Stomach (tissue), 9 donors: Measurements from ENCODE around the gene SEMA6A. TPM values are rescaled to one million over a fixed set of nuclear protein-coding genes. Genes with fewer than 3 reads are reported as not detected.
"Not testable (repeated sequence)": the region's sequence is repeated elsewhere in the genome, so short reads cannot be mapped to it uniquely, and the experiment has no call there.

ENCODE experiments used
- DNase-seq, 2 donors: peaks; one replicate each; pipeline versions ENCODE4 v3.0.0 to v3.0.0-alpha.2; 2013 to 2019
- H3K27ac ChIP-seq, 5 donors: fragments of 200-600 bp in 4 of 5; sonication (generic) in 4 of 5; one replicate each; pipeline ENCODE4 v1.5.1; 2013 to 2019; ENCODE audit warnings: mild to moderate bottlenecking in 1 of 5, moderate library complexity in 1 of 5
- H3K27me3 ChIP-seq, 3 donors: fragments of 200-600 bp; sonication (generic); one replicate each; pipeline ENCODE4 v1.5.1; 2017 to 2019; ENCODE audit warnings: mixed run types in 1 of 3
- H3K36me3 ChIP-seq, 4 donors: fragments of 200-600 bp; sonication (generic); 1 replicate in 3 of 4; 2 replicates in 1 of 4; pipeline ENCODE4 v1.5.1; 2016 to 2019
- H3K4me1 ChIP-seq, 4 donors: fragments of 200-600 bp; sonication (generic); one replicate each; pipeline ENCODE4 v1.5.1; 2016 to 2019
- H3K4me3 ChIP-seq, 4 donors: fragments of 200-600 bp; sonication (generic) in 3 of 4; one replicate each; pipeline ENCODE4 v1.5.1; 2016 to 2019; ENCODE audit warnings: mild to moderate bottlenecking in 1 of 4
- H3K9me3 ChIP-seq, 4 donors: fragments of 200-600 bp; sonication (generic); one replicate each; pipeline ENCODE4 v1.5.1; 2016 to 2019
- CTCF ChIP-seq, 7 experiments: fragments of 450-650 bp in 4 of 7; fragments of 200-600 bp in 3 of 7; sonication (generic) in 3 of 7; IDR thresholded peaks; one replicate each; pipeline ENCODE4 v1.5.1; 2016 to 2019; ENCODE audit warnings: antibody characterized with exemption in 7 of 7, control low read depth in 2 of 7, mild to moderate bottlenecking in 1 of 7
- EP300 ChIP-seq: sonication (generic); formaldehyde crosslinking; IDR thresholded peaks from one replicate; pipeline ENCODE4 v1.6.1; 2017; ENCODE audit warnings: antibody characterized with exemption
- POLR2A ChIP-seq, 4 donors: fragments of 450-650 bp; IDR thresholded peaks; one replicate each; pipeline ENCODE4 v1.6.1; 2016; ENCODE audit warnings: antibody characterized with exemption in 4 of 4, control low read depth in 2 of 4, mild to moderate bottlenecking in 1 of 4, moderate library complexity in 1 of 4
- POLR2AphosphoS5 ChIP-seq, 3 donors: sonication (generic); formaldehyde crosslinking; IDR thresholded peaks; one replicate each; pipeline ENCODE4 v1.6.1; 2016; ENCODE audit warnings: antibody characterized with exemption in 3 of 3
- WGBS, 5 donors: extraction: QIAGEN DNeasy Blood & Tissue Kit in 3 of 5; methylation state at CpG; one replicate each; pipeline versions ENCODE4 v1.1.5 to v1.1.7; 2013 to 2018; 5-methylcytosine and 5-hydroxymethylcytosine counted together
- intact Hi-C: fragments of 100-400 bp; cut with DNase I; formaldehyde crosslinking; loops from one replicate; pipeline ENCODE4 v1.15.1; 2023; ENCODE audit warnings: low total_unique reads
- polyA plus RNA-seq, 3 donors: library from polyadenylated mRNA; stranded (reverse); fragments of 200-250 nt; gene quantifications; one replicate each; pipeline ENCODE4 v1.2.3, GENCODE V29; 2013
- total RNA-seq, 5 donors: library from RNA; depleted of rRNA; stranded (reverse); fragments of >200 nt; gene quantifications; one replicate each; pipeline versions ENCODE4 v1.1.0 to v1.2.3, GENCODE V29; 2014 to 2016
- donor health status: healthy with polysubstance abuse.
- donor health status: Bipolar disorder and iron deficiency.
- donor health status: healthy.

SEMA6A gene
- total and polyA plus RNA-seq, 8 donors = 0.37 to 37.5 (median 11.0) TPM

- Histone ChIP-seq H3K9me3 (peaks cover 9 to 20% (median 15%) of the 10 kb centered on the region in 4 donors), H3K27me3 (no peaks in the 10 kb centered on the region), H3K4me1 (peaks cover 0 to 16% (median 4%) of the 10 kb centered on the region in 4 donors), H3K4me3 (no peak overlapping the region), H3K36me3 (peaks cover 0 to 4% (median 0%) of the 10 kb centered on the region in 4 donors), H3K27ac (no peak overlapping the region)
- TF ChIP-seq EP300 (no peak), POLR2AphosphoS5 (IDR thresholded peaks at IDR 0.05) (no peak), POLR2A (IDR thresholded peaks at IDR 0.05) (no peak), CTCF (IDR thresholded peaks at IDR 0.05) (no peak)
- WGBS, 5 donors = 70 to 89% (median 84%) methylated on average over 1 of the region's 1 CpG
- intact Hi-C loops = no loop called here
- no peak for DNase-seq
These were observed 27.9 kb downstream of the SEMA6A start for GRCh38 chr5:116546743-116547124.

- Histone ChIP-seq H3K27me3 (no peaks in the 10 kb centered on the region), H3K27ac (no peak overlapping the region), H3K4me3 (no peak overlapping the region), H3K9me3 (peaks cover 9 to 20% (median 15%) of the 10 kb centered on the region in 4 donors), H3K4me1 (peaks cover 0 to 16% (median 4%) of the 10 kb centered on the region in 4 donors), H3K36me3 (peaks cover 0 to 4% (median 0%) of the 10 kb centered on the region in 4 donors)
- TF ChIP-seq POLR2AphosphoS5 (IDR thresholded peaks at IDR 0.05) (no peak), POLR2A (IDR thresholded peaks at IDR 0.05) (no peak), EP300 (no peak), CTCF (IDR thresholded peaks at IDR 0.05) (no peak)
- no peak for DNase-seq
- 81 to 94% (median 88%) methylated on average over 1 of the region's 1 CpG for WGBS, 5 donors
- intact Hi-C loops = no loop called here
These were observed 28.4 kb downstream of the SEMA6A start for GRCh38 chr5:116546033-116546742.

GRCh38 chr5:116545465-116545864 lies 29.2 kb downstream of the SEMA6A start:
- H3K27me3 ChIP-seq, intact Hi-C loops, H3K36me3 ChIP-seq, H3K4me3 ChIP-seq, H3K27ac ChIP-seq, DNase-seq: not testable (repeated sequence)
- peaks cover 0 to 16% (median 4%) of the 10 kb centered on the region in 4 donors for H3K4me1 ChIP-seq
- H3K9me3 ChIP-seq = peaks cover 9 to 20% (median 15%) of the 10 kb centered on the region in 4 donors
- WGBS, 5 donors = 92 to 98% (median 96%) methylated on average over 6 of the region's 6 CpGs

DNA sequence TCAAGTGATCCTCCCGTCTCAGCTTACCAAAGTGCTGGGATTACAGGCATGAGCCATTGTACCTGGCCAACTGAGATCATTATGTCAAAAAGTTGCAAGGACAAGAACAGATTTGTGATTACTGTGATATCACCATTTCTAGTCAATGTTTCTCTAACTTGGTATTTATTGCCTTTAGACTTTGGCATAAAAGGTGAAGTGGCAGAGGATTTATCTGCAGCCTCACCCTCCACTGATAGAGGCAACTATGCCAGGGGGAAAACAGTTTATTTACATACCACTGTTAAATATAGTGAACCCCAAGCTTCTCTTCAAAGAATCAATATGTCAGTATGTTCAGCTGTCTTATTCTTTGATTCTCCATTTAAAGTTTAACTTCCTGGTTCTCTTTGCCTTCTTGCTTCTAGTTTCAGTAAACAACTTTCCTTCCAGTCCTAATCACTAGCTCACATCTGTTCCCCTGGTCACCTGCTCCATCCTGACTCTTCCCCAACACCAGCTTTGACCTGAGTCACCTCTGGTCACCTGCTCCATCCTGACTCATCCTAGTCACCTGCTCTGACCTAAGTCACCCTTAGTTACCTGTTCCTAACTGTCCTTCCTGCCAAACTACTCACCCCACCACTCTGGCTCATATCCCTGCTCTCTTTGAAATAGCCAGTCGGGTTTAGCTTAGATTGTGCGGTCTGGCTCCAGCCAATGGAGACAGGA lies 29.9 kb downstream of the SEMA6A start:
- no peak overlapping the region for H3K27ac ChIP-seq
- no peak for DNase-seq
- no peak for TF ChIP-seq EP300
- no peak for TF ChIP-seq CTCF (IDR thresholded peaks at IDR 0.05)
- no peak for TF ChIP-seq POLR2AphosphoS5 (IDR thresholded peaks at IDR 0.05)
- H3K4me3 ChIP-seq = no peak overlapping the region
- H3K36me3 ChIP-seq = peaks cover 0 to 4% (median 0%) of the 10 kb centered on the region in 4 donors
- 84 to 98% (median 97%) methylated on average over 3 of the region's 3 CpGs for WGBS, 5 donors
- peaks cover 9 to 20% (median 15%) of the 10 kb centered on the region in 4 donors for H3K9me3 ChIP-seq
- no peaks in the 10 kb centered on the region for H3K27me3 ChIP-seq
- intact Hi-C loops = no loop called here
- peaks cover 0 to 16% (median 4%) of the 10 kb centered on the region in 4 donors for H3K4me1 ChIP-seq
